ENCODE results near the gene KIAA1217.

Gene KIAA1217

DNA sequence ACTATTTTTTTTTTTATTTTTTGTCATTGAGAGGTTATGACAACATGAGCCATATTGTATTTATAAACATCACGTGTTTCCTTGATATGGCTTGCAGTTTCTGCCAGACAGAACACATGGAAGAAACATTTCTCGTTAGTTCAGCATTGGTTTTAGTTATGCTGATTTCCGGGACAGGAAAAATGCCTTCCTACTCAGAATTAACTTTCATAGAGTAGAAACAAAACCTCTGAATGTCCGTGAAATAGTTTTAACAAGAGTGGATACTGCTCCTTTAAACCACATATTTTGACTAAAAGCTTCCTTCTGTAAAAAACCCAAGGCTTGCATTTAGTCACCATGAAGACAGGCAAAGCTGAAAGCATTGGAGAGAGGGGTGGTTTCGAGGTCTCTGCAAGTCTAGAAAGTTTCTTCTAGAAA is 240.4 kb downstream of the KIAA1217 start:
- DNase-seq = no peak

DNA sequence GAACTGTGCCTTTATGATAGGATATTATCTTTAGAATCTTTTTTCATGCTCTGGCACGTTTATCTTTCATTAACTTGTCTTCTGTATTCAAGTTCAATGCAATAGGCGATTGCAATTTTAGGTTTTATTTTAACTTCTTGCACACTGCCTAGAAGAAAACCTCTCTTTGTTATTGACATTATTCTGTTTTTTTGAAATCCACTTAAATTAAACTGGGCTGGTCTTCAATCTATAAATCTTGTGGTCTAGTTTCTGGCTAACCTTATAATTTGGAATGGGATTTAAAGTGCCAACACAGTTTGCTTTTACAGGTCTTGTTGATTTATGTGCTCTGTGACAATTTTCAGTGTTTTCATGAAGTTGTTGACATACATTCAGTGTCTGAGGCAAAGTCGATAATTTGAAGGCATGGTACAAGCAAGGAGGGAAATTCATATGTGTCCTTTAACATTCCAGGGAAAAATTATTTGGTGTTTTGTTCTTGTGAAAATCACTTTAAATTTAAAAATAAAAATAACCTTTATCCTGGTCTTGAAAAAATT is 240.9 kb downstream of the KIAA1217 start:
- DNase-seq = no peak

DNA sequence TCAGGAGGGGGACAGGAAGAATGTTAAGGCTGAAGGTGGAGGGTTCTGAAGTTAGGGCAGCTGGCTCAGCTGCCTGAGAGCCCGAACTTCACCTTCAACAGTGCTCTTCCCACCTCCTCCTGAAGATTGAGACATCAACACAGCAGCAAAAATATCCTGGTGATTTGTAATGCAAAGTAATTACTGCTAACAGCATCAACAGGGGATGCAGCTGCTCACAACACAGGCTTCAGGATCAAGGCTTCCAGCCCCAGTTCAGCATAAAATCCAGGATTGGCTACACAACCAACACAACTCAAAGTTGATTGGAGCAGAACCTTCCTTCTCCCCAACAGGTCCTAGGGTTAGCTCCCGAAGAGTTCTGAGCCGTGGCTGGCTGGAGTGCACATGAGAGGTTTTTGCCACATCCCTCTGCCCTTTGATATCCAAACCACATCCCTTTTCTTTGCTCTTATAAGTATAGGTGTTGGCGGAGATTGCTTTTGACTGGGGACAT is 242.4 kb downstream of the KIAA1217 start:
- DNase-seq = no peak

DNA sequence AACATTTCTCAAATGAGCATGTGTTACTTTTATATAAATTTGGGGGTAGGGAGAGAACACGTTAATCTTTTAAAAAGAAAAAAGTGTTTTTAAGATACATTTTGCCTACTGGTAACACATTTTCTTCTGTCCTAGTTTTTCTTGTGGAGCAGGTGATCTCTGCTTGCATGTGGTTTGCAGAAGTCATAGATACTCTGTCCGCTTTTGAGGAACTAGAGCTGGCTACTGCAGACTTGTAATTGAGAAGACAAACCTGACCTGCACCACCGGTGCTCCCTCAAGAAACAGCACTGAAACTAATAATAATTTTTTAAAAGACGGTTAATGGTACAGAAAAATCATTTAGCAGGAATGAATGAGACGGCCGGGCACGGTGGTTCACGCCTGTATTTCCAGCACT is 243.1 kb downstream of the KIAA1217 start:
- DNase-seq = no peak

DNA sequence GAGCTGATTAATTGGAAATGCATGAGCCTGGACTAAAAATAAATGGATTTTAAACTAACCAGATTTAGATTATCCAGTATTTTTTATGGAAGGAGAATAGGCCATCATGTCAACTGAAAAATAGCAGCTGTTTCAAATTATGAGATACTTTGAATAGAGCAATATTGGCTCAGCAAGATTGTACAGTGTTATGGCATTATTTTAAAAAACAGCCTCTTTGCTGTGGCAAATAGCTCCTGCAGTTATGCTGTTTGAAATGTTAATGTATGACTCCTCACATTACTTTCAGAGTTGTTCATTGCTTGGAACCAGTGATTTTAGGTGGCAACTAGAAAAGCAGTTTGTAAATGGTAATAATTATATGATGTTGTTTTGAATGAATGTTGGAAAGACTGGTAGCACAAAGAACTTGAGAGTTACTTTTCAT is 244.5 kb downstream of the KIAA1217 start:
- no peak for DNase-seq

DNA sequence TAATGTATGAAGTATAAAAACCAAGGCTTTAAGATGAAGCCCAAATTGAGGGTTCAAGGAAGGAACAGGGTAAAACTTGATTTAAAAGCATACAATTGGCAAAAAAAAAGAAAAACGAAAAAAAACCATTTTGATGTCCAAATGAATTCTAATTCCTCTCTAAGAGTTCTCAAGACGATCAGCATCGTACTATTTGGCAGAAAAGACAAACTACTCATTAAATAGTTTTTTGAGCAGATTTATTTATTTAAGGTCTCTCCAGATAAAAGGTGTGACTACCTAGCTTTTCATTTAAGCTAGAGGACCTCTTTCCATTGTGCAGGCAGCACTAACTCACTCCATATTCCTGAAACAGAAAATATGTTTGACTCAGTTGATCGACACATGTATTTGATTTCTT is 245.0 kb downstream of the KIAA1217 start:
- no peak for DNase-seq

DNA sequence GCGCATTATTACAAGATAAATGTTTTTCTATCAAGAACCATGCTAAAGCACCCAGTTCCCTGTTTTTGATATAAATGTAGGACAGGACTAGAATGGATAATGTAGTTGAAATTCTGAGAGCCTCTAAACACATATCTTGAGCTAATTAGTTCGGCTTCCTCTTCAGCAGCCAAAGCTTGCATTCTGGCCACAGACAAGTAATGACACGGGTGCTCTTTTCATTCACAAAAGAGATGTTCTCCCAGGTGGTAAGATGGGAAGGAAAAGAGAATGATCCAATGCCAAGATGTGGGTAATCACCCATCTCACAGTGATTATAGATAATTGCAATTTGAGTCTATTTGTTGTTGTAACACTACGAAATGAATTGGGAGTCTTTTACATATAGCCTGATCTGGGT is 246.5 kb downstream of the KIAA1217 start:
- DNase-seq = no peak

DNA sequence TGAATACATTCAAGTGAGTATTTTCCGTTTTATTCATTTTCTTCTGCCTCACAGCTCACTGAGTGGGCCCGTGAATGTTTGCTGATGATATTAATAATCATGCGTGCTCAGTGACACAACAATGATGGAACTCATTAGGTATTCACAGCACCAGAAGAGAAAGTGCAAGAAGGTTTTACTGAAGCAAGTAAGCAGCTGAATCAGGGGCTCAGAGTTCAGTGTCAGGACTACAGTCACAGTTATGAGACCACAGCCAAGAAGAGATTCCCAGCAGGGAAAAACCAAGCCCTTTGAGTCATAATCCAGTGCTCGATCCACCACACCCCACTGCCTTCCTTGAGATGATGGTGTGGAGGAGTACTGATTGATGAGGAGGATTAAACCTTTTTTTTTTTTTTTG is 247.4 kb downstream of the KIAA1217 start:
- DNase-seq = no peak

DNA sequence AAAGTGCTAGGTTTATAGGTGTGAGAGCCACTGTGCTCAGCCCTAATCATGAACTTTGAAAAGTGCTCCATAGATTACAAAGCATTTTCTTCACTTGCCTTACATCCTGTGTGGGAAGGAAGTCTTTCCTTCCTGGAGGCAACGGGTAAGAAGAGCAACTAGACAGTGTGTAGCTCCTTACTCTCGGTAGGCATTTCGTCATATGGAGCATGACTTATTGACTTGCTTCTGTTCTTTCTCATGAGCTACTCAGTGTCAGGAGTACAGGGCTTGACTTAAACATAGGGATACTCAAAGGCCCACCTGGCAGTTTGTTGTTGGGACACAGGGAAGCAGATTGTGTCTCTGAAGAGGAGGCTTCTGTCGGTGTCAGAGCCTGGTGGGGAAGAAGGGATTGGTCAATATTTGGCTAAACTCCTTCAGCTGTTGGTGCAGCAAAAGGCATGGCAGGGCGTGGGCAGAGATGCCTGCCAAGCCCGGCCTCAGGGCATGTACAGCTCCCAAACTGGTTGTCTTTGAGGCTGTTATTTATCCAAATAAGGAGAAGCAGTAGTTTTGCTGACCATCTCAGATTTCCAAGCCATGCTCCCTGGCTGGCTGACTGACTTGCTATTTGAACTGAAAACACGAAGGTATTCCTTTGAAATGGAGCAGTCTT is 248.9 kb downstream of the KIAA1217 start:
- no peak for DNase-seq

DNA sequence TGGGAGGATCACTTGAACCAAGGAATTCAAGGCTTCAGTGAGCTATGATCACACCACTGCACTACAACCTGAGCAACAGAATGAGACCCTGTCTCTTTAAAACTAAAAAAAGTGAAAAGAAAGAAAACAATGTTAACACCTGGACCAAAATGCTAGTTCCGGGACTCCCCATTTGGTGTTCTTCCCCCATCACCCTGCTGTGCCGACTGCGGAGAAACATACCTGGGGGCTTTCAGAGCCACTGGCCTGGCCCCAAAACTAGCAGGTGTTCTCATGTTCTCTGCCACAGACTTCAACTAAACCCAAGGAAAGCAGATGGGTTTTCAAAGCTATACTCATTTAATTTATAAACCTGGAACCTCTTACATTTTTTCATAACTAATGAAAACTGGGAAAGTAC is 250.9 kb downstream of the KIAA1217 start:
- DNase-seq = no peak

DNA sequence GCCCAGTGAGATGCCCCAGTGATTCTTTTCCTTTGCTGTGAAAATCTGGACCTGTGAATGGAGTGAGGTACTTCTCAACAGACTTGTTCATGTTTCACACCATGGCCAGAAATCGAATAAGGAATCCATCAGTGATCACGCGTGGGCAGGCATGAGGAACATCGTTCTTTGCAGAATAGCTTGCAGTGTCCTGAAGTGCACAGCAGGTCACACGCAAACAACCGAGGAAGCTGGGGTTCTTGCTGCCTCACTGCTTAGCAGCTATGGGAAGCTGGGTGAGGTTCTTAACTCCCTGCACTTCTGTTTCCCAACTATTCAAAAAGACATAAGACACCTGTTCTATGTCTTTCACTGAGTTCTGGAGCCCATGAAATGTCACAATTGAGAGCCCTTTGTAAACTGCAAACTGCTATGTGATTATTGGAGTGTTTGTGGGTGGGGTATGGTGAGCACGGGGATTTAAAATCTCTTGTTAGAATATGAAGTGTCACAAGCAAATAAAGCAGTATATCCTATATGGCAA is 253.4 kb downstream of the KIAA1217 start:
- DNase-seq = no peak

DNA sequence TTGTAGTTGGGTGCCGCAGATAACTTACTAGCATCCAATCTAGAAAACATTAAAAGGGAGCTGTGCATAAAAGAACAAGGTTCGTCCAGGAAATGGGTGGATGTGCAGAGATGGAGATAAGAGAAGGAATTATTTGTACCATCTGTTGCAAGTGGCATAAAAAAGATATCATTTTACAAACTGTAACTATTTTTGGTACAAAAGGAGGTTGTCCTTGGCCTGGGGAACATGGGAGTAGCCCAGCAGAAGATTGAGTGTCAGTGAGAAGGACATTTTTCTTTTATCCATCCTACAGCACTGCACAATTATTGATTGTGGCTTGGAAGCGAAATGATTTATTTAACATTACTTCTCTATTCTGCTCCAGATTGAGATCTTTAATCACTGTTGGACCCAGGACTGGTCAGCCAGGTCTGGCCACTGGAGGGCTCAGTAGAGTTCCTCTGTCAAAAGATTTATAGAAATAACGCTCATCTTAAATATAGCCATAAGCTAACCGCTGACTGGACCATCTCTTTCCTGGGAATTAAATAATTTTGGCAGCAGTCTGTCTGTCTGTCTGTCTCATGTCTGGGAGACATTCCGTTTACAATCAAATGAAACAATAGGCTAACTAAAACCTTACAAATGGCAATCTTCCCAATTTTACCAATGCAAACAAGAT is 254.1 kb downstream of the KIAA1217 start:
- no peak for DNase-seq

DNA sequence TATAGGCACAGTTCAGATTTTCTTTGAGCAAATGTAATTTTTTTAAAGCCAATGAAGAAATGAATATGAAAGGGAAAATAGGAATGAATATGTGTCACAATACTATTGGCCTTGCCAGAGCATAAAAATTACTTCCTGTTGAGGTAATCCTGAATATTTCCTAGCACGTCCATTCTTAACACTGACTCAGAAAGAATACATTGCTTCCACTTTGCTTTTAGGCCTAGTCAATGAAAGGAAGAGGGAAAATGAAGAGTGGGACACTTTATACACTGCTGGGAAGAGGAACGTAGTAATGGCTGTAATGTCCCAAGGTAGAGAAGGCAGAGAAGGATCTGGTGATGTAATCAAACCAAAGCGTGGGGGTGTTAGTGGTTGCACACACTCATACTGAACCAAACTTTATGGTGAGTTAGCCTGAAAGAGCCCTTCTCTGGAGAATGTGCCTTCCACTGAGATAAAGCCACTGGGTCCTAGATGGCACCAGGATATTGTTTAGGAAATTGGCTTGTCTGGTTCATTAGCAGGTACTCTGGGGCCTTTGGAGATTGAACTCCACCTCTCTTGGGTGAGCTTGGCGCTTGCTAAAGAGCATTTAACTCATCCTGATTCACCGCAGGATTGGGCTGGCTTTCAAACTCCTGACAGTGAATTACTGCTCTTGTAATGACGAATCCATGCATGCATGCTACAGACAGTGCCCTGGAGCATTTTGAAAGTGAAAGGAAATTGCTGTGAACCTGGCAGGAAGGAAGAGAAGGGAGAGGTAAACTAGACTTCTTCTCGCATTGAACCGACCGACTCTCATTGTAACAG is 254.9 kb downstream of the KIAA1217 start:
- peak; percentile 26 for DNase-seq

DNA sequence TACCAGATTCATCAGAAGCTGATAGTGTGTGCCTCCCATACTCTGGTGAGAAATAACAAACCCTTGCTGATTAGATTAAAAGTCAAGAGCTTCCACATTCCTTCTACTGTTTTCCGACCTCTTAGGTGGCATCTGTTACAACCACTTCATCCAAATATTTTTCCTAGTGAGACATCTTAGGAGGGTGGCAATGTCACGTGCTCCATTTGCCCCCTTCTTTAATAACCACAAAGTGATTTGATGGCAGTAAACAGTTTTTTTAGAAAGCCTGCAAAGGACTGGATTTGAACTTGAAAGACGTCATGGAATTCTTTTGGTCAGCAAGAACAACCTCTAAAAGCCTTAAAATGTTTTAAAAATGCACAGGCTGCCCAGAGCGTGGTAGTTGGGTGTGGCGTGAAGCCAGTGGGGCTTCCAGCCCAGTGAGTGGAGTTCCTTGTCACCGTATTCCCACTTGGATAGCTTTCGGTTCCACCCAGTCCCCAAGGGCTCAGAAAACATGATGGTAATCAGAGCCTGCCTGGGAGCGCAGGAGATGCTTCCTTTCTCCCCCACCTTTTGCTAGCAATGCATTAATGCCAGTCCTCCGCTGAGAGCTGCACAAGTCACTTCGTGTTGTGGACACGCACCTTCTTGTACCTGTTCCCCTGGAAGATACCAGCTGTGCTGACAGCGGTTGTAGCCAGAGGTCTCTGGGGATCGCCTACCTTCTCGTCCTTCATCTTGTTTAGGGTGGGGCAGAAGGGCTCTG is 256.4 kb downstream of the KIAA1217 start:
- DNase-seq = no peak

DNA sequence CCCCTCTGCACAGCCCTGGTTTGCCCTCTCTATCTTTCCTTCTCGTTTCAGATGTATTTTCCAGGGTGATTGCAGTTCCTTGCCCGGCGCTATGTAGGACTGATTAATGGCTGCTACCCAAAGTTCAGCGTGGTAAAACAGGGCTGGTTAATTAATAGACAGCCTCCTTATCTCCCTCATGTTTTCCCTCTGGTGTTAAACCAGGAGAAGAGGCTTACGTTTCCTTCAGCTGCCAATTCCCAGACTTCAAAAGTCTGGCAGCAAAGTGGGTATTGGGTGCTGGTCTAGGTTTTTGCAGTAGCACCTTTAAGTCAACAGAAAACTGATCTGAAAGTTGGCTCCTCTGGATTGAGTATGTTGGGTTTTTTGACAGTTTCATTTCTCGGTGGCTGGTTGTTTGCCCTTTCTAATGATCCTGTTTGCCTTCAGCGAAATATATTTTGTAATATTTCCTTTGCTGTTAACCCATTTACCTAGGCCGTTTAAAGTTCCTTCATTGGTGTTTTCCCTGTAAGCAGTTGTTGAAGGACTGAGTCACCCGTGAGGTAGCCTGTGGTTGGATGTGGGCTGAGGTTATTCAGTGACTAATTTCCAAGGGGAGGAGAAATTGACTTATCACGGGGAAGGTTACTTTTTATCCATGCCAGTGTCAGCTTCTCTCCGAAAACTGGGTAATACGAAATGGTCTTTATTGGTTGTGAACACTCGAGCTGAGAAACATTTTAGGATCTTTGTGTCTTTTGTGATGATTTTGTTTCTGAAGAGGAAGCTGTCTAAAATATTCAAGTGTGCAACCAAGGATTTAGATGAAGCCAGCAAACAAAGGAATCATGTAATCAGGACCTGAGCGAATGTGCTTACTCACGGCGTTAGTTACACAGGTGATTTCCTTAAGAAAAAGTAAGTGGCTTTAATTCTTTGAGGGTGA is 257.2 kb downstream of the KIAA1217 start:
- peak; percentile 70 for DNase-seq

DNA sequence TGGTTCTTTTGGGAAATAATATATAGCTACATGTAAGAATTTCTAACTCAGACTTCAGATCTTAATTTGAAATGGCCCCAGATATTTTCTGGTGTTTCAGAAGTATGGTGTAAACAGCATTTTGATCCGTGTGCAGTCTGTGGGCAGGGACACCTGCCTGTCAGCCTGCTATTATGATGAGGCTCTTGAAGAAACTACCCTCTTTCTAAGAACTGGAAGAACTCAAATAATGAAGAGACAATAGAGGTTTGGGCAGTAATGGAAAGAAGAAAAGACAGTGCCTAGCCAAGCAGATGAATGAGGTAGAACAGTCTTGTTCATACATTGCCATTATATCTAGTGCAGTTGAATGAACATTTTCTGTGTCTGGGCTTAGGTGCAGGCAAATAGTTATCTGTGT is 258.2 kb downstream of the KIAA1217 start:
- no peak for DNase-seq

DNA sequence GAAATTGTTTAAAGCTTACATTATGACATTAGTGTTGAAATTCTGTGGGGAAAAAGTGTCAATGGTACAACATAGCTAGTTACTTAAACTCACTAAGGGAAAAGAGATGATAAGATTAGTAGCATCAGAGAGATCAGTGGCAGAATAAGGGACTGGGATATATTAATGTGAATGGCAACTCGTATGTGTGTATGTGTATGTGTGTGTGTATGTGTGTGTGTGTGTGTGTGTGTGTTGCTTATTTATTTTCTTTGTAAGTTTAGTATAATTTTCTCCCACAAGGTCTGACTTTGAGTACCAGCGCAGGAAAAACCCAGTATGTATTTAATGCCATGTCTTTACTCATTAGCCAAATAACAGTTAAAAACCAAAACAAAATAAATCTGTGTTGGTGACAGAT is 258.7 kb downstream of the KIAA1217 start:
- no peak for DNase-seq

DNA sequence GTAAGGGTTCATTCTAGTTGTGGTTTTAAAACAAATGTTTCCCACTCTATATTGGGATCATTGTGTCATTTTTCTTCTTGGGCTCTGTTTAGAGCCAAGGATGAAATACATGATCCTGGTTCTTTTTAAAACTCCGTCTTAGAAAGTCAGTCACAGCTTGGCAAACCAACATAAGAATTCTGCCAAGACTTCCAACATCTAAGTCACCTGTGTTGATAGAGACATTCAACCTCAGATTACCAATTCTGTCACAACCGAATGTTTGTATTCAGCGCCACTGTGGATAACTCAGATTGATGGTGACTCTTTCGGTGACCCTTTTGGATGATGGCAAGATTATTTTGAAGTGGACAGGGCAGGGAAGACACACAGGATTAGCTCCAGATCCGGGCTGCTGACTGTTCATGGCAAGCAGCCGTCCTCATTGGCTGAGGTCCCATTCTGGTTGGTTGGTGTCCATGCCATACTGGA is 259.4 kb downstream of the KIAA1217 start:
- no peak for DNase-seq

DNA sequence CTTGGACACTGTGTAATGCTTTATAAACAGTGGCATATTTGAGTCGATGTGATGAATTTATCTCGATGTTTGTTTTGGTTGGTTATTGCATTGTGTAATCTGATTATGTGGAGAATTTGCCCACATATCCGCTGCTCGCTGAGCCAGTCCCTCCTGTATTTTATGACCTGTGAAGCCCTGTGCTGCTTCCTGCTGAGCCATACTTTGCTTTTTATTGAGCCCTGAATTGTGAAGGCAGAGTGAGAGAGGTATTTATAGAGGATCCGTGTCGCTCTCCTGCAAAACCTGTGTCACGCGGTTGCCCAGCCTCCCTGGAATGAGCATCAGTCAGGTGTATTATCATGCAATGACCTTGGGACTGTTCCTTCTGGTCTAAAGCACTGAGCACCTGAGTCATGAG is 261.1 kb downstream of the KIAA1217 start:
- no peak for DNase-seq

DNA sequence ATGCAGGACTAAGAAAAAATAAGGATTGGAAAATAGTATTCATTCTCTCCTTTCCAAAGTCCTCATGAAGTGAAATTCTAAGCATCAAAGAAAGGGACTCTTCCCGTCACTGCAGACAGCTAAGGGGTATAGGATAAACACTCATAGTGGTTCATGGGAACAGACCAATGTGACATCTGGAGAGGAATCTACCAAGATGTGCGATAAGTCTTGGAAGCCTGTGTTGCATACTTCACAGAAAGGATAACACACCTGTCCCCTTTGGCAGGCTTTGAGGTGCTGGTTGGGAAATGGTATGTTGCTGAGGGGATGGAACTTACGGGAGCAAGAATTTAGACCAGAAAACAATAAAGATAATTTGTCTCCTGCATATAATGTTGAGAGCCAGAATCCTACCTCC is 266.7 kb downstream of the KIAA1217 start:
- DNase-seq = no peak
